ENCODE measurements around the gene GPR137. TPM values are rescaled to one million over a fixed set of nuclear protein-coding genes. Genes with fewer than 3 reads are reported as not detected.

GPR137 gene
- total and polyA plus RNA-seq, 8 donors = 2.9 to 58.8 (median 20.0) TPM

- TF ChIP-seq POLR2AphosphoS5 (IDR thresholded peaks at IDR 0.05) (peak; percentile 90 to 99 (median 97)), POLR2A (IDR thresholded peaks at IDR 0.05) (peak in 2 of 4 donors; percentile 46 to 65), EP300 (IDR thresholded peaks at IDR 0.05) (no peak), CTCF (IDR thresholded peaks at IDR 0.05) (peak in 3 of 7 experiments; percentile 28 to 77 (median 57))
- peak; percentile 97 to 99 for DNase-seq
- Histone ChIP-seq H3K9me3 (no peaks in the 10 kb centered on the region), H3K4me1 (peaks cover 25 to 74% (median 60%) of the 10 kb centered on the region in 4 donors), H3K27ac (peak within 1 kb of the TSS; percentile 94 to 99 (median 97)), H3K27me3 (no peaks in the 10 kb centered on the region), H3K4me3 (peak within 1 kb of the TSS; percentile 69 to 81 (median 76)), H3K36me3 (peaks cover 37 to 61% (median 58%) of the 10 kb centered on the region in 4 donors)
- WGBS, 5 donors = 0 to 1% (median 1%) methylated on average over 23 to 61 of the region's 61 CpGs
- intact Hi-C loops (cut with DNase I; ENCODE audit: low total_unique reads) = no loop called here
Observed at GRCh38 chr11:64317961-64318765, 32.5 kb downstream of the GPR137 start, which contains the start of gene PRDX5. Gene PRDX5 (plus strand): TSS chr11:64318121. CDS start chr11:64318216, 95 bp downstream.

- Histone ChIP-seq H3K4me3 (peak overlapping the region; percentile 69 to 81 (median 76)), H3K27ac (peak overlapping the region; percentile 94 to 99 (median 97)), H3K36me3 (peaks cover 36 to 57% (median 52%) of the 10 kb centered on the region in 4 donors), H3K4me1 (peaks cover 25 to 67% (median 57%) of the 10 kb centered on the region in 4 donors), H3K27me3 (no peaks in the 10 kb centered on the region), H3K9me3 (no peaks in the 10 kb centered on the region)
- peak in 1 of 2 donors; percentile 55 for DNase-seq
- intact Hi-C loops (cut with DNase I; ENCODE audit: low total_unique reads) = no loop called here
- WGBS, 5 donors = 11 to 35% (median 15%) methylated on average over 11 to 19 of the region's 19 CpGs
- TF ChIP-seq CTCF (IDR thresholded peaks at IDR 0.05) = no peak
- no peak for TF ChIP-seq EP300 (IDR thresholded peaks at IDR 0.05)
Observed at GRCh38 chr11:64318766-64319761, 33.4 kb downstream of the GPR137 start.

- 88 to 93% (median 90%) methylated on average over 4 to 7 of the region's 7 CpGs for WGBS, 5 donors
- no peak for TF ChIP-seq POLR2A (IDR thresholded peaks at IDR 0.05)
- no peak for TF ChIP-seq POLR2AphosphoS5 (IDR thresholded peaks at IDR 0.05)
- TF ChIP-seq CTCF (IDR thresholded peaks at IDR 0.05) = no peak
- no peak for TF ChIP-seq EP300 (IDR thresholded peaks at IDR 0.05)
- peak in 1 of 2 donors; percentile 5 for DNase-seq
- no peaks in the 10 kb centered on the region for H3K27me3 ChIP-seq
- H3K4me1 ChIP-seq = peaks cover 25 to 61% (median 58%) of the 10 kb centered on the region in 4 donors
- intact Hi-C loops (cut with DNase I; ENCODE audit: low total_unique reads) = no loop called here
- peaks cover 21 to 42% (median 38%) of the 10 kb centered on the region in 4 donors for H3K36me3 ChIP-seq
- peak overlapping the region; percentile 84 to 99 (median 95) for H3K27ac ChIP-seq
- H3K9me3 ChIP-seq = no peaks in the 10 kb centered on the region
- no peak overlapping the region for H3K4me3 ChIP-seq
Observed at GRCh38 chr11:64320556-64320955, 34.9 kb downstream of the GPR137 start.

- H3K36me3 ChIP-seq = peaks cover 18 to 38% (median 33%) of the 10 kb centered on the region in 4 donors
- peak overlapping the region; percentile 84 to 99 (median 95) for H3K27ac ChIP-seq
- H3K4me1 ChIP-seq = peaks cover 25 to 59% (median 54%) of the 10 kb centered on the region in 4 donors
- no peak overlapping the region for H3K4me3 ChIP-seq
- WGBS, 5 donors = 64 to 74% (median 65%) methylated on average over 5 of the region's 5 CpGs
- TF ChIP-seq POLR2AphosphoS5 (IDR thresholded peaks at IDR 0.05) (no peak), EP300 (IDR thresholded peaks at IDR 0.05) (no peak)
- intact Hi-C loops (cut with DNase I; ENCODE audit: low total_unique reads) = no loop called here
- H3K27me3 ChIP-seq = no peaks in the 10 kb centered on the region
- H3K9me3 ChIP-seq = no peaks in the 10 kb centered on the region
- no peak for DNase-seq
Observed at GRCh38 chr11:64321026-64321425, 35.4 kb downstream of the GPR137 start.

Data from stomach (tissue), 9 donors.